K562 (cell line): ENCODE results near the gene ERF. TPM values are rescaled to one million over a fixed set of nuclear protein-coding genes. Genes with fewer than 3 reads are reported as not detected.

Experiments
- ATF2 ChIP-seq: sonication (generic); formaldehyde crosslinking; IDR thresholded peaks from 2 replicates; pipeline ENCODE4 v1.8.1; 2022; ENCODE audit warnings: missing genetic modification reagents
- CBX2 ChIP-seq: fragments of 200-600 bp; sonication (generic); IDR thresholded peaks from one replicate; pipeline ENCODE4 v1.6.1; 2012; ENCODE audit warnings: mild to moderate bottlenecking, low read length, inconsistent platforms; ENCODE audit not compliant: insufficient read depth, poor library complexity, severe bottlenecking
- CEBPG ChIP-seq, 3 experiments: fragments of 200-800 bp in 1 of 3; sonication (Bioruptor generic) in 1 of 3; sonication (generic) in 1 of 3; formaldehyde crosslinking in 1 of 3; IDR thresholded peaks in 2 of 3; conservative IDR thresholded peaks in 1 of 3; 2 replicates each; pipeline versions ENCODE4 v1.6.1 to v1.8.0; 2016 to 2022; ENCODE audit warnings: missing compliant biosample characterization in 2 of 3, missing genetic modification characterization in 2 of 3, mild to moderate bottlenecking in 1 of 3, missing genetic modification reagents in 1 of 3
- CTBP1 ChIP-seq: fragments of 450-650 bp; IDR thresholded peaks from 2 replicates; pipeline ENCODE4 v1.6.1; 2016; ENCODE audit warnings: borderline replicate concordance
- EP400 ChIP-seq: fragments of 450-650 bp; IDR thresholded peaks from 2 replicates; pipeline ENCODE4 v1.6.1; 2017; ENCODE audit warnings: antibody characterized with exemption, mild to moderate bottlenecking, moderate library complexity
- FOXK1 ChIP-seq: sonication (generic); formaldehyde crosslinking; IDR thresholded peaks from 2 replicates; pipeline ENCODE4 v1.8.0; 2022; ENCODE audit warnings: missing genetic modification reagents, mild to moderate bottlenecking, borderline replicate concordance
- KDM4B ChIP-seq, 2 experiments: fragments of 450-650 bp in 1 of 2; sonication (generic) in 1 of 2; IDR thresholded peaks; 2 replicates each; pipeline ENCODE4 v1.6.1; 2016 to 2017; ENCODE audit warnings: borderline replicate concordance in 2 of 2, antibody characterized with exemption in 1 of 2, low read depth in 1 of 2, mild to moderate bottlenecking in 1 of 2
- MEF2A ChIP-seq: IDR thresholded peaks from 2 replicates; pipeline ENCODE4 v1.6.1; 2011; ENCODE audit warnings: low read depth, mild to moderate bottlenecking, low read length, moderate library complexity; ENCODE audit not compliant: control insufficient read depth
- MNT ChIP-seq, 2 experiments: fragments of 450-650 bp; conservative IDR thresholded peaks; 2 replicates each; pipeline ENCODE4 v1.6.1; 2017; ENCODE audit warnings: mild to moderate bottlenecking in 2 of 2, moderate library complexity in 2 of 2
- MYC ChIP-seq, 2 experiments: fragments of 250-450 bp in 1 of 2; sonication (Bioruptor Pico) in 1 of 2; IDR thresholded peaks; 2 replicates each; pipeline versions ENCODE4 v1.5.1 to v1.6.1; 2012 to 2021; ENCODE audit warnings: low read depth in 2 of 2, borderline replicate concordance in 1 of 2, improper control_type of control experiment in 1 of 2, low read length in 1 of 2, mild to moderate bottlenecking in 1 of 2, moderate library complexity in 1 of 2
- NBN ChIP-seq: fragments of 450-650 bp; IDR thresholded peaks from 2 replicates; pipeline ENCODE4 v1.6.1; 2016; ENCODE audit warnings: low read depth, mild to moderate bottlenecking
- NEUROD1 ChIP-seq: fragments of 150-350 bp; IDR thresholded peaks from 2 replicates; pipeline ENCODE4 v1.6.1; 2014; ENCODE audit warnings: borderline replicate concordance, low read length, low read depth; ENCODE audit not compliant: partially characterized antibody
- POLR3A ChIP-seq: IDR thresholded peaks from 2 replicates; pipeline ENCODE4 v1.6.1; 2011; ENCODE audit warnings: borderline replicate concordance, mild to moderate bottlenecking, moderate library complexity; ENCODE audit not compliant: insufficient read length, insufficient read depth; ENCODE audit errors: extremely low read depth
- TAF15 ChIP-seq: fragments of 200-400 bp; formaldehyde crosslinking; IDR thresholded peaks from 2 replicates; pipeline ENCODE4 v1.6.1; 2017; ENCODE audit warnings: mild to moderate bottlenecking, low read depth, low read length, moderate library complexity
- TRIM24 ChIP-seq, 2 experiments: fragments of 450-650 bp; IDR thresholded peaks; 2 replicates each; pipeline ENCODE4 v1.6.1; 2016
- ZFX ChIP-seq: sonication (generic); formaldehyde crosslinking; IDR thresholded peaks from 2 replicates; pipeline ENCODE4 v1.8.0; 2022; ENCODE audit warnings: mild to moderate bottlenecking, missing genetic modification reagents, moderate library complexity
- ZNF174 ChIP-seq: fragments of 250-450 bp; sonication (Bioruptor Pico); IDR thresholded peaks from 2 replicates; pipeline ENCODE4 v1.4.0; 2020; ENCODE audit warnings: mild to moderate bottlenecking
- ZNF282 ChIP-seq: sonication (generic); formaldehyde crosslinking; IDR thresholded peaks from 2 replicates; pipeline ENCODE4 v1.8.1; 2023; ENCODE audit warnings: missing genetic modification reagents
- polyA plus RNA-seq, 8 experiments: library from polyadenylated mRNA; depleted of rRNA in 4 of 8; stranded (reverse) in 5 of 8; unstranded in 3 of 8; fragments of >200 nt; fragmentation: Nextera tagmentation in 2 of 8; fragmentation: Illumina TruSeq in 1 of 8; extraction: Ambion mirVana in 2 of 8; extraction: Trizol in 1 of 8; gene quantifications; 2 replicates each; pipeline versions ENCODE4 v1.2.1 to v1.2.3, GENCODE V29; 2011 to 2014; ENCODE audit warnings: inconsistent platforms in 1 of 8, missing spikeins in 1 of 8
- total RNA-seq, 7 experiments: library from RNA; depleted of rRNA in 6 of 7; stranded (reverse); fragments of >200 nt in 6 of 7; fragmentation: Illumina TruSeq in 2 of 7; extraction: Trizol in 2 of 7; gene quantifications; 2 replicates each; pipeline versions ENCODE4 v1.2.1 to v1.2.3, GENCODE V29; 2011 to 2021; ENCODE audit warnings: low replicate concordance in 1 of 7
- TF ChIP-seq, protein P1 (sequence below): sonication (generic); formaldehyde crosslinking; IDR thresholded peaks from 2 replicates; pipeline ENCODE4 v1.5.0; 2020; ENCODE audit warnings: missing genetic modification reagents

ERF gene
- total and polyA plus RNA-seq, 9 of the 15 experiments (the other 6 are each of a cell fraction or from before 2014, with no cell fraction given), result 0.03 to 75.4 (median 27.0) TPM

GRCh38 chr19:42252365-42253244 lies 2.3 kb downstream of the ERF start (continued):
- TF ChIP-seq EP400 (0 out of 2 replicates have a peak, but pooled peaks have one; percentile 61), FOXK1 (CRISPR knock-in tag) (no peak; the same call in 1 of the 2 replicates), ATF2 (CRISPR knock-in tag) (peak; percentile 40; the same call in 1 of the 2 replicates), CEBPG (CRISPR knock-in tag; IDR thresholded peaks at IDR 0.05) (peak; percentile 39; the same call in 1 of the 2 replicates), CEBPG (tag; conservative IDR thresholded peaks at IDR 0.05 in 1 of 2, IDR thresholded peaks at IDR 0.05 in 1 of 2) (no peak), CTBP1 (0 out of 2 replicates have a peak, but pooled peaks have one; percentile 27), ZFX (CRISPR knock-in tag) (peak; percentile 36; the same call in 1 of the 2 replicates), KDM4B (IDR thresholded peaks at IDR 0.05; ENCODE audit: borderline replicate concordance in 2 of 2, low read depth in 1 of 2) (0 out of 4 replicates have a peak, but pooled peaks of 1 of the 2 experiments have one; percentile 35), NBN (no peak; the same call in 1 of the 2 replicates), TAF15 (0 out of 2 replicates have a peak, but pooled peaks have one; percentile 50), NEUROD1 (peak; percentile 11), MEF2A (peak; percentile 94), MNT (conservative IDR thresholded peaks at IDR 0.05) (peak; percentile 72 to 75), ZNF282 (CRISPR knock-in tag) (no peak), ZNF174 (CRISPR knock-in tag) (no peak), MYC (IDR thresholded peaks at IDR 0.05; ENCODE audit: low read depth, low read length) (peak; percentile 19; the same call in 1 of the 2 replicates), MYC (CRISPR knock-in tag; IDR thresholded peaks at IDR 0.05; ENCODE audit: borderline replicate concordance, low read depth) (0 out of 2 replicates have a peak, but pooled peaks have one; percentile 16), TRIM24 (IDR thresholded peaks at IDR 0.05) (no peak), POLR3A (no peak), CBX2 (no peak)
- TF ChIP-seq, protein P1, sequence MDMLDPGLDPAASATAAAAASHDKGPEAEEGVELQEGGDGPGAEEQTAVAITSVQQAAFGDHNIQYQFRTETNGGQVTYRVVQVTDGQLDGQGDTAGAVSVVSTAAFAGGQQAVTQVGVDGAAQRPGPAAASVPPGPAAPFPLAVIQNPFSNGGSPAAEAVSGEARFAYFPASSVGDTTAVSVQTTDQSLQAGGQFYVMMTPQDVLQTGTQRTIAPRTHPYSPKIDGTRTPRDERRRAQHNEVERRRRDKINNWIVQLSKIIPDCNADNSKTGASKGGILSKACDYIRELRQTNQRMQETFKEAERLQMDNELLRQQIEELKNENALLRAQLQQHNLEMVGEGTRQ, result peak; percentile 26; the same call in 1 of the 2 replicates
